Activated effector memory CD4-positive, alpha-beta T cell treated with Interleukin-2 at 50 U/mL for 16 hours (primary cell): Measurements from ENCODE around the gene C6orf62.
"Not testable (repeated sequence)": the region's sequence is repeated elsewhere in the genome, so short reads cannot be mapped to it uniquely, and the experiment has no call there.

ENCODE experiments used
- DNase-seq: peaks from one replicate; pipeline ENCODE4 v3.0.0-alpha.2; 2020

Gene C6orf62

DNA sequence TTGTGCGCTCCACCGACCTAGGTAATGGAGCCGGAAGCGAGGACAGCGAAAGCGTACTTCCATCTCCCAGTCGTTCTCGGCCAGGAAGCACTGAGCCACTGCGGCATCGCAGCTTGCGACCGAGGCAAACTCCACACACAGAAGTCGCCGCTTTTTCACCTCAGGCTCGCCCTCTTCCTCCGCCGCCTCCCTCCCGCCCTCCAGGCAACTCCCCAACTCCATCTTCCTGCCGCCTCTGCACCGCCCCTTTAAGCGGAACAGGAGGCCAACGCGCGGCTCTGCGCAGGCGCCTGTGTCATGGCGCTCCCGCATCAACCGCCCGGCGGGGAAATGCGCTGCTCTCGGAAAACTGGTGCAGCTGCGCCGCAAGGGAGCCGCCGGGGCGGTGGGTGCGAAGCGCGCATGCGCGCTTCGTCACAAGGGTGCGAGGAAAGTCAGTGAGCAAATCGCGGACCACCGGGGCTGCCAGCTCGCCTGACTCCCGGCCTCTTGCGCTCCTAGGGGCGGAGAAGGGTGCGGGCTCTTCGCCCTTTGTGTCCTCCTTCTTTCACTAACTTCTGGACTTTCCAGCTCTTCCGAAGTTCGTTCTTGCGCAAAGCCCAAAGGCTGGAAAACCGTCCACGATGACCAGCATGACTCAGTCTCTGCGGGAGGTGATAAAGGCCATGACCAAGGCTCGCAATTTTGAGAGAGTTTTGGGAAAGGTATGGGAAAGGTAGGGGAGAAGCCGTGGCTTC is 52.1 kb downstream of the C6orf62 start, which contains the start of the genes ACOT13 and TDP2:
ACOT13 (plus strand) TSS at position 437 of the 737 bp plus-strand sequence; CDS start at position 624, 187 bp downstream.
TDP2 (minus strand) TSS at position 259 of the 737 bp plus-strand sequence; CDS start at position 222, 37 bp downstream.
- DNase-seq, result peak; percentile 95

DNA sequence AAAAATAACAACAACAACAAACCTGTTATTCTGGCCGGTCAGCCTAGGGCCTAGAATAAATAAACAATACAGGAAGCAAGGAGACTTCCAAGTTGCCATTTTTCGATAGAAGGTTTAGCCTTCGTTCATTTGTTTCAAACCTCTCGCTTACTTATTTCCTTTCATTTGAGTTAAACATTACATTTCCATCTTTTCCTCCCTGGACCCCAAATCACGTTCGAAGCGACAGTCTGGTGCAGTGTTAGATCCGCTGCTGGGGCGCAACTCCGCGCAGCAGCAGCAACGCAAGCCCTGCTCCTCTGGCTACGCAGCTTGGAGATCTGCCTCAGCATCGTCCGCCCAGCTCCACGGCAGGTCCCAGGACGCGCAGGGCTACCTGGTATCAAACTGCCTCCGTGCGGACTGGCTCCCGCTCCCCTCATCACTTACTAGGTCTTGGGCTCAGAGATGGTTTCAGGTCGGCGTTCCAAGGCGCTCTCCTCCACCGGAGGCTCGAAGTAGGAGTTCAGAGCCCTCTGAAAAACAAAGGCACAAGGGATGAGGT is 52.8 kb downstream of the C6orf62 start:
- DNase-seq, result no peak

DNA sequence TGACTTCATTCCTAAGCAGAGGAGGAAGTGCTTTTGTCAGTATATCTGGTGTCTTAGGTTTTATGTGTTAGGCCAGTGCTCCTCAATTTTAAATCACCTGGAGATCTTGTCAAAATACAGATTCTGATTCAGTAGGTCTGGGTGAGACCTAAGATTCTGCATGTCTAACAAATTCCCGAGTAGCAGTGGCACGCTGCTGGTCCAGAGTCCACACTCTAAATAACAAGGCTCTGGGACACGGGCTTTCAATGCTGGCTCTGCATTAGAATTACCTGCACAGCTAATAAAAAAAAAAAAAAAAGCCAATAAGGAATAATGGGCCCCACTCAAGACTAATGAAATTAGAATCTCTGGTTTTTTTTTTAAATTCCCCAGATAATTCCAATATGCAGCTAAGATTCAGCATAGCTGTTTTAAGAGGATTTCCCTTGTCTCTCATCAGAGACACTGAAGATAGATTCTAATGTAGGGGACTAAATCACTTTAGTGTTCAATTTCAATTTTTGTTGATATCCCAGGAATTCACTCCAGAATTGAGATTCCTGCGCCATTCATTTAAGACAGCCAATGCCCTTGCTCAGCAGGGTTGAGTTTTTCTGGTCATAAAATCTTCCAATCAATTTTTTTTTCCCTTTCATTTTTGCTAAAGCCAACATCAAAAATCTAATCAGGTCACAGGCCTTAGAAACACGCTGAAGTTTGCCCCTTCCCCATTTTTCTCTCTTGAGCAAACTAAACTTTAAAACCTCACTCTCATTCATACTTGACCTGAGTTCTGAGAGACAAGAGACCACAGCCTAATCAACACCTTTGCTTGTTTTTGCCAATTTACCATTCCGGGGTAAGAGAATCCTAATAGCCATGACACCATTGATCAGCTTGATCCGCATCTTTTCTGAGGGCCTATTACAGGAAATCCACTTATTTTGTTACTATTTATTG is 54.6 kb downstream of the C6orf62 start:
- DNase-seq, result no peak

DNA sequence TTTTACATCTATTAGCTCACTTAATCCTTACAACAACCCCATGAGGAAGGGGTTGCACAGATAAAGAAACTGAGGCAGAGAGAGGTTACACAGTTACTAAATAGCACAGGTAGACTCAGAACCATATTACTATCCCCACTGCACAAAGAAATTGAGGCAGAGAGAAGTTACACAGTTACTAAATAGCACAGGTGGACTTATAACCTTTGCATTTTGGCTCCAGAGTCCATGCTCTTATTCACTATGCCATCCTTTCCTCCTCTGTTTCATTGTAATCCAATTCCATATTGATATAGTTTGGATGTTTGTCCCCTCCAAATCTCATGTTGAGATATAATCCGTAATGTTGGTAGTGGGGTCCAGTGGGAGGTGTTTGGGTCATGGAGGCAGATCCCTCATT is 55.8 kb downstream of the C6orf62 start:
- DNase-seq, result no peak

DNA sequence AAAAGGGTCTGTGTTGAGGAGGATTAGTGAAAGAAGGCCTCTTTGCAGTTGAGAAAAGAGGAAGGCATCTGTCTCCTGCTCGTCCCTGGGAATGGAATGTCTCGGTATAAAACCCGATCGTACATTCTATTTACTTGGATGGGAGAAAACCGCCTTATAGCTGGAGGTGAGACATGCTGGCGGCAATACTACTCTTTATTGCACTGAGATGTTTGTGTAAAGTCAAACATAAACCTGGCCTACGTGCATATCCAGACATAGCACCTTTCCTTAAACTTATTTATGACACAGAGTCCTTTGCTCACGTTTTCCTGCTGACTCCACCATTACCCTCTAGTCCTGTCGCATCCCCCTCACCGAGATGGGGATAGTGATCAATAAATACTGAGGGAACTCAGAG is 56.7 kb downstream of the C6orf62 start:
- no peak for DNase-seq

DNA sequence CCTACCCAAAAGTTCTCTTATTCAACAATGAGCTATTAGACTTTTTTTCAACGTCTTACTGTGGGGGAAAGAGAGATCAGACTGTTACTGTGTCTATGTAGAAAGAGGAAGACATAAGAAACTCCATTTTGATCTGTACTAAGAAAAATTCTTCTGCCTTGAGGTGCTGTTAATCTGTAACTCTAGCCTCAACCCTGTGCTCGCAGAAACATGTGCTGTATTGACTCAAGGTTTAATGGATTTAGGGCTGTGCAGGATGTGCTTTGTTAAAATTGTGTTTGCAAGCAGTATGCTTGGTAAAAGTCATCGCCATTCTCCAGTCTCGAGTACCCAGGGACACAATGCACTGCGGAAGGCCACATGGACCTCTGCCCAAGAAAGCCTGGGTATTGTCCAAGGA is 57.2 kb downstream of the C6orf62 start:
- not testable (repeated sequence) for DNase-seq

DNA sequence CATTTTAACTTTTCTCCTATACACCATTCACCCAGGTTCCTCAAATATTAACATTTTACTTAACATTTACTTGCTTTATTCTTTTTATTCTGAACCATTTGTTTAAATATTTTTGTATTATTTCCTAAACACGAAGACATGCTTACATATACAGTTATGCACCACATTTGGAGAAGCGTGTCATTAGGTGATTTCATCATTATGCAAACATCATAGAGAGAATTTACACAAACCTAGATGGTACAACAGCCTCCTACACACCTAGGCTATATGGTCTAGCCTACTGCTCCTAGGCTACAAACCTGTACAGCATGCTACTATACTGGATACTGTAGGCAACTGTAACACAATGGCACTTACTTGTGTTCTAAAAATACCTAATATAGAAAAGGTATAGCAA is 58.8 kb downstream of the C6orf62 start:
- DNase-seq, result no peak

DNA sequence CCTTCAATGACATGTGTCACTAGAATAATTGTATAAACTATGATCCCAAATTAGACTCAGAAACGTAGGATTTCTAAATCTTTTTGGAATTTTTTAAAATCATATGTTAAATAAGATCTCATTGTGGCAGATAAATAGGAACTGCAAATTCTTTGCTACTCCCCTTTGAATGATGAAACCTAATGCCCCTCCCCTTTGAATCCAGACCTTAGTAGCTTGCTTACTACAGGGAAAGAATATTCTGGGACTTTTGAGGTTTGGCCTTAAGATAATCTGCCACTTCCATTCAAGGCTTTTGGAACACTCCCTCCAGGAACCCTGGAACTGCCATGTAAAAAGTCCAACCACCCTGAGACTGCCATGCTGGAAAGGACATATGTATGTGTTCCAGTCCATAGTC is 59.4 kb downstream of the C6orf62 start:
- DNase-seq, result no peak

DNA sequence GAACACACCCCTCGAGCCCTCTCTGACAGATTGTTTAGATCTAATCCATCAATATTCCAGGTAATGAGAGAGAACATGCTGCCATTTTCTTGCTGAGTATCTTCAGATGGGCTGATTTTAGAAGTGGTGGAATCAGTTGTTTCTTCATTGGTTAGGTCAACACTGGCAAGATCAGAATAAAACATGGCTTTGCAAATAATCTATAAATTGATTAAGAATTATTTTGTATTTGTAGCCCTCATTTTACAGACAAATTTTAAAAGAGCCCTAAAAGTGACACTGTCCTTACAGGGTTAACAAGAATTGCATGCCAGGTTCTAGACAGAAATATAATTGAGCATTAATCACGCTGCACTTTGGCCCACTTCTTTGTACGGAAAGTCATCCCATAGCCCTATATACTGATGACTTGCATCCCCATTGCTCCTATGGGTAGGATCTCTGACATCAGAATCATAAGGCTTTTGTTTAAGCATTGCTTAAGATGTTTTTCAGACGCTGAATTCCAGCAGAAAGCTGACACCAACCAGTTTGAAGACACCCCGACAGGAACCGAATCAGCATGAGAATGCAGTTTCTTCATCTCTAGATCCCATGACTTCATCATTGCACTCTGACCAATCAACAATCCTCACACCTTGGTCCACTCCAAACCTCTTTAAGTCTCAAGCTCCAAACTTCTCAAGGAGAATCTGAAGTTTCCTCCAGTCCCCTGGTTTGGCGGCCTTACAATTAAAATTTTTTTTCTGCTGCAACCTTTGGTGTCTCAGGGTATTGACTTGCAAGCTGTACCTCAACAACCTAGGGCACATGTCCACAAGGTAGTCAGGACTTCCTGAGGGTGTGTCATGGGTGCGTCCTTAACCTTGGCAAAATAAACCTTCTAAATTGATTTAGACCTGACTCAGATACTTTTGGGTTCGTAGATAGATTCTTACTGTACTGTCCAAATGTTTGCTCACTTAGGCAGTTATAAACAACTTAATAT is 60.1 kb downstream of the C6orf62 start:
- DNase-seq, result no peak

DNA sequence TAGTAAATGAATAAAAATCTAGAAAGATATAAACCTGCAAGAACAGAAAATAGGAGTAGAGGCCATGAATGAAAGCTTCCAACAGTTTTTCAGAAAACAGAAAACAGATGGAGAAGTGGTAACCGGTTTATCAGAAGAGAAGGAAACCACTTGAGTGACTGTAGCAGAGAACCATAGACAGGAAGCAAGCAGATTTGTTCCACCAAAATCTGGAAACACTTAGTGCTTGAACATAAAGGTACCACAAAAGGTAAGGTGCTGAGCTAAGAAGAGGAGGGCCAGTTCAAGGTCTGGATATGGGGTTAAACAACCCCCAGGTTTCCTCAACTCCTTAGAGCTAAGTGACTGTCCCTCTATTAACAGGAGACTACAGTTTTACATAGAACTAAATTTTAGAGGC is 63.7 kb downstream of the C6orf62 start:
- no peak for DNase-seq
